ENCODE measurements around the gene SSC5D. TPM values are rescaled to one million over a fixed set of nuclear protein-coding genes. Genes with fewer than 3 reads are reported as not detected.

Gene SSC5D
- total RNA-seq, 2 experiments from 2014 or later, result 0.42 to 1.3 TPM

DNA sequence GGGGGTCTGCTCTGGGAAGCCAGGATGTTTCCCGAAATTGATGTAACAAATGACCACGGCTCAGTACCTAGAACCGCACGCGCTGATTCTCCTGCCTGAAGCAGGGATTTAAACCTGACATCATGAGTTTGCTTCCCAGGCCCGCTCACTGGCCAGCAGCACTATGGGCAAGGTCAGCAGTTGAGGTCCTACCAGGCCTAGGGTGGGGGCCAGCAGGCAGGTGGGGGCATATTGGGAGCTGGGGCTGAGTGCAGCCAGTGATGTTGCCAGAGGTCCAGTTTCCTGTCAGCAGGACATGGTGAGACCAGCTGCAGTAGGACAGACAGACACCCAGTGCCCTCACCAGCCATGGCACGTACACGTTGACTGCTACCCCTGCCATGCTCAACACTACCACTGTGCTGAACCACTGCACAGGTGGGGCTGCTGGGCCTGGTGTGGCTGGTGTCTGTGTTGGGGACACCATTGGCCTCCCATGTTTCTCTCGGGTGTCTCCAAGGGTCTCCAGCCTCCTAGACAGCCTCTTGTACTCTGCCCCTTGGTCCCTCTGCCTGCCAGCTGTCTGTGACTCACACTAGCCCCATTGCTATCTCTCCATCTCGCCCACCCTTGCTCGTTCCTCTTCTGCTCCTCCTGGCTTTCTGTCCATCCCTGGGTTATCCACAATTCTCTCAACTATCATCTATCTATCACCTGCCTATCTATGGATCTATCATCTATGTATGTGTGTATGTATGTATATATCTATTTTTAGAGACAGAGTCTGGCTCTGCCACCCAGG lies 22.6 kb upstream of the SSC5D start:
- Histone ChIP-seq H3K27me3 (ENCODE audit: control insufficient read depth in 1 of 2, insufficient read depth in 2 of 2, low read length in 2 of 2) (no peaks in the 10 kb centered on the region), H3K4me3 (ENCODE audit: low read length) (no peak overlapping the region), H3K36me3 (ENCODE audit: insufficient read depth, low read length) (no peaks in the 10 kb centered on the region), H3K9me3 (ENCODE audit: control insufficient read depth in 1 of 2, insufficient read depth in 1 of 2, low read length in 2 of 2) (no peaks in the 10 kb centered on the region), H3K4me1 (ENCODE audit: insufficient read depth, low read length) (peaks cover 26% of the 10 kb centered on the region), H3K27ac (ENCODE audit: low read depth in 1 of 2, low read length in 2 of 2) (no peak overlapping the region)
- peaks cover 5% of the 10 kb centered on the region for H3K36me3 Mint-ChIP-seq (ENCODE audit: low read depth)
- no peaks in the 10 kb centered on the region for H3K27me3 Mint-ChIP-seq
- CTCF ChIA-PET, result interaction anchor here (3.0 kb wide), 1 partner anchor 38 kb away, joined by 31 read pairs; no protein-coding TSS in a partner anchor
- H3K27ac Mint-ChIP-seq, result no peak overlapping the region
- intact Hi-C loops (cut with DNase I, micrococcal nuclease), result loop anchor here in 1 of 2 experiments (5.0 kb wide), 2 partner anchors 142 to 167 kb away; partner anchors contain the start of gene ZNF865
- H3K4me1 Mint-ChIP-seq (ENCODE audit: low read depth), result peaks cover 9% of the 10 kb centered on the region
- no peak for ATAC-seq (ENCODE audit: poor library complexity)
- no peak for DNase-seq
- peak overlapping the region; percentile 8 for H3K4me3 Mint-ChIP-seq
- no peaks in the 10 kb centered on the region for H3K9me3 Mint-ChIP-seq
- POLR2A ChIA-PET, result no interaction called here
- TF ChIP-seq, protein P1, sequence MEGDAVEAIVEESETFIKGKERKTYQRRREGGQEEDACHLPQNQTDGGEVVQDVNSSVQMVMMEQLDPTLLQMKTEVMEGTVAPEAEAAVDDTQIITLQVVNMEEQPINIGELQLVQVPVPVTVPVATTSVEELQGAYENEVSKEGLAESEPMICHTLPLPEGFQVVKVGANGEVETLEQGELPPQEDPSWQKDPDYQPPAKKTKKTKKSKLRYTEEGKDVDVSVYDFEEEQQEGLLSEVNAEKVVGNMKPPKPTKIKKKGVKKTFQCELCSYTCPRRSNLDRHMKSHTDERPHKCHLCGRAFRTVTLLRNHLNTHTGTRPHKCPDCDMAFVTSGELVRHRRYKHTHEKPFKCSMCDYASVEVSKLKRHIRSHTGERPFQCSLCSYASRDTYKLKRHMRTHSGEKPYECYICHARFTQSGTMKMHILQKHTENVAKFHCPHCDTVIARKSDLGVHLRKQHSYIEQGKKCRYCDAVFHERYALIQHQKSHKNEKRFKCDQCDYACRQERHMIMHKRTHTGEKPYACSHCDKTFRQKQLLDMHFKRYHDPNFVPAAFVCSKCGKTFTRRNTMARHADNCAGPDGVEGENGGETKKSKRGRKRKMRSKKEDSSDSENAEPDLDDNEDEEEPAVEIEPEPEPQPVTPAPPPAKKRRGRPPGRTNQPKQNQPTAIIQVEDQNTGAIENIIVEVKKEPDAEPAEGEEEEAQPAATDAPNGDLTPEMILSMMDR (IDR thresholded peaks at IDR 0.05), result no peak

DNA sequence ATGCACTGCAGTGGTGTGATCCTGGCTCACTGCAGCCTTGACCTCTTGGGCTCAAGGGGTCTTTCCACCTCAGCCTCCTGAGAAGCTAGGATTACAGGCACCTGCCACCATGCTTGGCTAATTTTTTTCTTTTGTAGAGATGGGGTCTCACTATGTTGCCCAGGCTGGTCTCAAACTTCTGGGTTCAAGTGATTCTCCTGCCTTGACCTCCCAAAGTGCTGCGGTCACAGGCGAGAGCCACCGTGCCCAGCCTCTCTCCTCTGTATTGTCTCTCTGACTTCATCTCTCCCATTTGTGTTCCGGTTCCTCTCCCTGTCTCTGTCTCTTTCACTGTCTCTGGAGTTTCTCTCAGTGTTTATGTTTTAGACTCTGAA lies 22.0 kb upstream of the SSC5D start:
- DNase-seq, result no peak
- peak overlapping the region; percentile 8 for H3K4me3 Mint-ChIP-seq
- no peak overlapping the region for H3K27ac Mint-ChIP-seq

DNA sequence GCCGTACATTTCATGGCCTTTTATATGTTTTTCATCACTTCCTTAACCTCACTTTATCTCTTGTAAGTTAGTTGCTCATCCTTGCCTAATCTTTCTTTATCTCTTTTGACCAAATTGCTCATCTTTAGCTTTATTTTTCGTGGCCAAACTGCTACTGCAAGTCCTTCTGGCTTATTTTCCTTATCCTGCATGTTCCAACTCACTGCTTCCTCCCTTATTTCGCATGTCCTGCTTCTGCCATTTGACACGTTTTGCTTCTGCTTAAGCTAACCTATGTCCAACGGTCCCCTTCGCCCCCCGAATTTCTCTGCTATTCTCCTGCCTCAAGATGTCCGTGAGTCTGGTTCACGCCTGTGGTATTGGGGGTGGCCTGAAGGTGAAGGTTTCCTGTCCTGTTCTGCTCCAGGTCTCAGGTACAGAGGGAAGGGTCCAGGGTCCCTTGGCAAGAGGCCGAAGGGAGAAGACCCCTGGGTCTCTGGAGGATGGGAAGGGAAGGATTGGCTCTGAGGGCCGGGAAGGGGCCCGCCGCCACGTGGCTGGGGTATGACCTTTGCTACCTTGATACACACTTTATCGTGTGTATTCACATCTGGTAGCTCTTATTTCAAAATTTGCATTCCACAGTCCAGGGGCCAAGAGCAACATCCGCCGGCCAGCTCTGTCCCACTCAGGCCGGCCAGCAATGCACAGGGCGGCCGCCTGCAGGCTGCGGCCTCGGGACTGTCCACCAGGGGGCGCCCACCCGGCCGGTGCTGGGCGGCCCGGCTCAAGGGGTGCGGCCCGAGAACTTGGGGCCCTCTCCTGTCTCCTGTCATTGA lies 20.8 kb upstream of the SSC5D start:
- no peaks in the 10 kb centered on the region for H3K27me3 Mint-ChIP-seq
- H3K4me3 Mint-ChIP-seq, result no peak overlapping the region
- no peaks in the 10 kb centered on the region for H3K9me3 ChIP-seq (ENCODE audit: control insufficient read depth in 1 of 2, insufficient read depth in 1 of 2, low read length in 2 of 2)
- H3K36me3 ChIP-seq (ENCODE audit: insufficient read depth, low read length), result no peaks in the 10 kb centered on the region
- H3K36me3 Mint-ChIP-seq (ENCODE audit: low read depth), result no peaks in the 10 kb centered on the region
- no peaks in the 10 kb centered on the region for H3K9me3 Mint-ChIP-seq
- H3K4me1 ChIP-seq (ENCODE audit: insufficient read depth, low read length), result peaks cover 11% of the 10 kb centered on the region
- no peak overlapping the region for H3K27ac Mint-ChIP-seq
- POLR2A ChIA-PET, result interaction anchor here (0.6 to 2.5 kb wide), 3 partner anchors 9 to 169 kb away, joined by 3 to 7 read pairs (median 3); partner anchors contain the start of gene ZNF628
- peak; percentile 30 to 82 (median 58) for DNase-seq
- H3K27me3 ChIP-seq (ENCODE audit: control insufficient read depth in 1 of 2, insufficient read depth in 2 of 2, low read length in 2 of 2), result no peaks in the 10 kb centered on the region
- no peak overlapping the region for H3K4me3 ChIP-seq (ENCODE audit: low read length)
- peak; percentile 93 for ATAC-seq (ENCODE audit: poor library complexity)
- no peaks in the 10 kb centered on the region for H3K4me1 Mint-ChIP-seq (ENCODE audit: low read depth)
- CTCF ChIA-PET, result interaction anchor here (0.7 to 3.0 kb wide), 7 partner anchors 9 to 166 kb away, joined by 3 to 31 read pairs (median 4); partner anchors contain the start of genes NAT14, TMEM238 and ZNF628
- TF ChIP-seq, protein P1 (IDR thresholded peaks at IDR 0.05), result peak; percentile 97
- intact Hi-C loops (cut with DNase I, micrococcal nuclease), result loop anchor here (1.0 to 5.0 kb wide), 3 partner anchors 37 to 165 kb away; partner anchors contain the start of gene ZNF865 (in 1 of the 2)
- H3K27ac ChIP-seq (ENCODE audit: low read depth in 1 of 2, low read length in 2 of 2), result no peak overlapping the region

More for the DNA sequence above, 22.0 kb upstream of the SSC5D start:
- no peaks in the 10 kb centered on the region for H3K36me3 ChIP-seq (ENCODE audit: insufficient read depth, low read length)
- TF ChIP-seq, protein P1 (IDR thresholded peaks at IDR 0.05), result no peak
- intact Hi-C loops (cut with DNase I, micrococcal nuclease), result loop anchor here in 1 of 2 experiments (5.0 kb wide), 2 partner anchors 141 to 166 kb away; partner anchors contain the start of gene ZNF865
- CTCF ChIA-PET, result interaction anchor here (3.0 kb wide), 1 partner anchor 38 kb away, joined by 31 read pairs; no protein-coding TSS in a partner anchor
- no peaks in the 10 kb centered on the region for H3K27me3 Mint-ChIP-seq
- H3K9me3 Mint-ChIP-seq, result no peaks in the 10 kb centered on the region
- H3K4me1 Mint-ChIP-seq (ENCODE audit: low read depth), result peaks cover 6% of the 10 kb centered on the region
- no peak overlapping the region for H3K4me3 ChIP-seq (ENCODE audit: low read length)
- peaks cover 5% of the 10 kb centered on the region for H3K36me3 Mint-ChIP-seq (ENCODE audit: low read depth)
- H3K9me3 ChIP-seq (ENCODE audit: control insufficient read depth in 1 of 2, insufficient read depth in 1 of 2, low read length in 2 of 2), result no peaks in the 10 kb centered on the region
- POLR2A ChIA-PET, result interaction anchor here (2.5 kb wide), 1 partner anchor 10 kb away, joined by 7 read pairs; the partner anchor contains the start of gene ZNF628
- no peaks in the 10 kb centered on the region for H3K27me3 ChIP-seq (ENCODE audit: control insufficient read depth in 1 of 2, insufficient read depth in 2 of 2, low read length in 2 of 2)
- peaks cover 20% of the 10 kb centered on the region for H3K4me1 ChIP-seq (ENCODE audit: insufficient read depth, low read length)
- H3K27ac ChIP-seq (ENCODE audit: low read depth in 1 of 2, low read length in 2 of 2), result no peak overlapping the region
- ATAC-seq (ENCODE audit: poor library complexity), result no peak

Data from CD4-positive, alpha-beta T cell (primary cell).